ENCODE data around the gene SCAND1. TPM values are rescaled to one million over a fixed set of nuclear protein-coding genes. Genes with fewer than 3 reads are reported as not detected.

The SCAND1 gene
- 113 and 155 TPM in 2 replicates for total RNA-seq

DNA sequence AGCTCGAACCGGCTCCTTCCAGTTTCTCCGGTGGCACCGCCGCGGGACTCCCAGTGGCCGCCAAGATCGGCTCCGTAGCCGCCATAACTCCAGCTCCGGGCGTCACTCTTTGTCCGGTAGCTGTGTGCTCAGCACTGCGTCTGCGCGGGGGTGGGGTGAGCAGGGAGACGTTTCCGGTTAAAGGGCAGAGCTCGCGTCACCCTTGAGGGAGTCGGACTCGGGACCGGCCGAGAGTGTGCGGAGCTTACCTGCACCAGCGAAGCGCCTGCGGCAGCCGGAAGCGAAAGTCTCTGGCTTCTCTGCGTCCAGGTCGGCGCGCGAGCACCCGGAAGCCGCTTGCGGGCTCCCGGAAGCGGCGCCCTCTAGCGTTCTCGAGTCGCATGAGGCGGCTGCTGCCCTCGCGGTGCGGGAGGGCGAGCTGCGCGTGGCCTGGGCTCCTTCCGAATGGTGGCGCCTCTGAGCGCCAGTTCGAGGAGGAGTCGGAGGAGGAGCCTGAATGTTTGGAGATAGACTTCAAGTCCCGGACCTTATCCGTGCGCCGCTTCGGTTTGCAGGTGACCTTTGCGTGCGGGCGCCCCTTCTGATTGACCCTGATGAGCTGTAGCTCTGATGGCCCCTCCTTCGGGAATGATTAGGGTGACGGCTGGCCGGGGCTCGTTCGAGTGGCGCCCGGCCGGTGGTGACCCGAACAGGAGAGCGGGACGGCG lies at the start of gene SCAND1:
Gene SCAND1, minus strand, starts transcription at position 303 of the 707 bp plus-strand sequence. Its CDS starts 218 bp downstream, at position 85.

GRCh38 chr20:35967979-35968640 lies 13.8 kb upstream of the SCAND1 start, which contains the start of gene CNBD2:
Gene CNBD2 (plus strand): TSS chr20:35968590. CDS start chr20:35968763, 173 bp downstream.

Other genes with a start within 250 kb of the SCAND1 start
- 120 and 127 TPM in 2 replicates for gene RBM39, start 212.2 kb downstream of the SCAND1 start, total RNA-seq
- gene PHF20, start 182.5 kb downstream of the SCAND1 start, total RNA-seq: 25.4 and 32.2 TPM in 2 replicates
- gene CNBD2, start 14.1 kb upstream of the SCAND1 start, total RNA-seq: 5.2 and 12.3 TPM in 2 replicates
- 9.0 and 11.7 TPM in 2 replicates for gene EPB41L1, start 200.2 kb upstream of the SCAND1 start, total RNA-seq